HUDEP-2 (cell line): ENCODE results near the gene NDUFV2.
A peak's percentile ranks its signal among the peaks of the same experiment; 100 is the strongest.

Experiments used
- DNase-seq, 76 experiments: peaks; one replicate each; lab custom pipeline; 2025; ENCODE audit not compliant: unreplicated experiment in 76 of 76; lab: John Stamatoyannopoulos, UW

Gene NDUFV2

DNA sequence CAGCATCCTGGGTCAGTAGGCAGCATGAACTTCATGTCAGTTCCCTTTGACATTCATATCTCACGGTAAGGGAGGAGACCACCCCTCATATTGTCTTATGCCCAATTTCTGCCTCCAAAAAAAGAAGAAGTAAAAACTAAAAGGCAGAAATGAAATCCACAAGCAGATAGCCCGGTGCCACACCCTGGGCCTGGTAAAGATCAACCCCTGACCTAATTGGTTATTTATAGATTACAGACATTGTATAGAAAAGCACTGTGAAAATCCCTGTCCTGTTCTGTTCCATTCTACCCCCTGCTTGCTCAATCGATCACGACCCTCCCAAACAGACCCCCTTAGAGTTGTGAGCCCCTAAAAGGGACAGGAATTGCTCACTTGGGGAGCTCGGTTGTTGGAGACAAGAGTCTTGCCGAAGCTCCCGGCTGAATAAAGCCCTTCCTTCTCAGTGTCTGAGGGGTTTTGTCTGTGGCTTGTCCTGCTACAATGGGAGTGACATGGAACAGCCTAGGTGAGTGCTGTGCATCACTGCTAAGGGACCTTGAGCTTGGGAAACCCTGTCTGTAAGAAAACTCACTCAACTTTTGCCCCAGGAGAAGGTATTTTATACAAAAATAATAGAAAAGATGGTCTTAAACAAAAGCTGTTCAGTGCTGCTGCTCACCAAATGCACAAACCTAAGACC, 11.1 kb downstream of the NDUFV2 start:
- peak in 1 of 76 experiments; percentile 5 for DNase-seq

DNA sequence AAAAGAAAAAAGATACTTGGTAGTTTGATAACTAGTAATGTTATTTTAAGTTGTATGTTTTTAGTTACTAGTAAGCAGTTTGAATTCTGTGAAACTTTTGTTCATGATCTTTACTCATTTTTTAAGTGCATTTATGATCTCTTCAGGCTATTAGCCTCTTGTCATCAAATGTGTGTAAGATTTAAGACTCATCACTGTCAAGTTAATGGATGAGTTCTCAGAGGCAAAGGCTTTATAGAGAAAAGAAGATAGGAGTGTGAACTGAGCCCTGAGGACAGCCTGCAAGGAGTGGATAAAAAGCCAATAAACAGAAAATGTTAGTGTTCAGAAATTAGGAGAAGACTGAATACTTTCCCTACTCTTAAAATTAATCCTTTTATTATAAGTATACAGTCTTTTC, 13.5 kb downstream of the NDUFV2 start:
- no peak for DNase-seq

DNA sequence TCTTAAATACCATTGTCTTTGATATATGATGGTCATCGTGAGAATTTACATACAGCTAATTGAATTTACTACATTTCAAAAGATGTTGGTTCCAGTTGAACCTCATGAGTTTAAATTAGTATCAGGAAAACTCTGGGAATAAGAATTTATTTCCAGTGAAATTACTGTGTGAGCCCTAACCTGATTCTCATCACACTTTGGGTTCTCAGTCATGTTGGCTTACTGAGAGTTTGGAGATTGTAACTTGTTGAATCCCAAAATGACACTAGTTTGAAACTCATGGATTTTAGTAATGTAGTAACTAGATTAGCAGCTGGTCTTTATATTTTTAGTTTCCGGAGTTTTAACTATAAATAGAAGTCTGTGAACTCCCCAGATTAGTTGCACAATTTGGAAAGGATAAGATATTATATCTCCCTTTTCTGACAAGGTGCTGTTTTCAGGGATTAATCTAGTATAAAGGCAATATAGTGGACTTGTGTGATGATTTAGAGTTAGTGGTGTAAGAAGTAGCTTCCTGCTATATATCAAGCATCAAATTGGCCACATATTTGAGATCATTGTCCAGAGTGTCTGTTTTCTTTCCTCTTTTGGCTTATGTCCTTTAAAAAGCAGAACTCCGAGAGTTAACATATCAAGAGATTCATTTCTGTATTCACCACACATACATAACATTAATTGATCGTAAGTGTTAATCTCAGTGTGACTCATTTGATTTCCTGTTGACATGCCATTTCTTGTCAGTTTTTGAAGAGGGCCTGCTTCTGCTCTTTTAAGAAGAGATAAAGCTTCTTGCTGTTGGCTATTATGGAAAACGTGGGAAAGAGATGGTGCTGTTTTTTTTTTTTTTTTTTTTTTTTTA, 15.7 kb downstream of the NDUFV2 start:
- peak in 4 of 76 experiments; percentile 8 to 60 (median 34) for DNase-seq

DNA sequence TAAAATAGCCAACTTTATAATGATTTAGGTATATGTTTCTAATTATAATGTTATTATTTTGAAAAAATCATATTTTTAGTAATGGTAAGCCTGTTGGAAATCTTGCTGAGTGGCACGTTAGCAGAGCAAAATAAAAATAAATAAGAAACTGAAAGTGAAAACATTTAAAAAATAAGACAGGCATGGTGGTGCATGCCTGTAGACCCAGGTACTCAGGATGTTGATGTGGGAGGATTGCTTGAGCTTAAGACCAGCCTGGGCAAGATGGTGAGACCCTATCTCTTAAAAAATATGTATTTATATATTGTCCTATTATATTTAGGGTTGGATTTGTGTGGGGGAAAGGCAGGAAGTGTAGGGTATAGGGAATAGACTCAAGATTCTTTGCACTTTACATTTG, 18.3 kb downstream of the NDUFV2 start:
- no peak for DNase-seq

DNA sequence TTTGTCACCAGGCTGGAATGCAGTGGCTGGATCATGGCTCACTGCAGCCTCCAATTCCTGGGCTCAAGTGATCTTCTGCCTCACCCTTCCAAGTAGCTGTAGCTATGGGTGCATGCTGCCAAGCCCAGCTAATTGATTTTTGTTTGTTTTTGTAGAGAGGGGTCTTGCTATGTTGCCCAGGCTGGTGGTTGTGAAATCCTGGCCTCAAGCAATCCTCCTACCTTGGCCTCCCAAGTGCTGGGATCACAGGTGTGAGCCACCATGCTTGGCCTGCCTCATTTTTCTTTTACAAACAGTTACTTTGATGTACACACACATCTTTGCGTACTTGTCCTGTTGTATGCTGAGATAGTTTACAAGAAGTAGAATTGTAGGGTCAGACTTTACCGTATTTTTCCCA, 21.0 kb downstream of the NDUFV2 start:
- no peak for DNase-seq

DNA sequence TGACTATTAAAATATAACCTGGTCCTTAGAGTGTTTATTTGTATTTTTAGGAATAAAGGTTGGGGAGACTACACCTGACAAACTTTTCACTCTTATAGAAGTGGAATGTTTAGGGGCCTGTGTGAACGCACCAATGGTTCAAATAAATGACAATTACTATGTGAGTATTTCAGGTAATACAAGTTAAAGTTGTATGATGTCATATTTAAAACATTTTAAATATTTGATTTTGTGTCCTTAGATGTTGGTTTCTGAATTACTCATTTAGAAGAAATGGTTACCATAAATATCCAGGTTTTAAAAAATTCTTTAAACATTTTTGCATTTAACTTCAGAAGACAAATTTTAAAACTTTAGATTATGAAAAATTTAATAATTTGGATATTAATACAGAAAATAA, 22.3 kb downstream of the NDUFV2 start:
- DNase-seq, result no peak

DNA sequence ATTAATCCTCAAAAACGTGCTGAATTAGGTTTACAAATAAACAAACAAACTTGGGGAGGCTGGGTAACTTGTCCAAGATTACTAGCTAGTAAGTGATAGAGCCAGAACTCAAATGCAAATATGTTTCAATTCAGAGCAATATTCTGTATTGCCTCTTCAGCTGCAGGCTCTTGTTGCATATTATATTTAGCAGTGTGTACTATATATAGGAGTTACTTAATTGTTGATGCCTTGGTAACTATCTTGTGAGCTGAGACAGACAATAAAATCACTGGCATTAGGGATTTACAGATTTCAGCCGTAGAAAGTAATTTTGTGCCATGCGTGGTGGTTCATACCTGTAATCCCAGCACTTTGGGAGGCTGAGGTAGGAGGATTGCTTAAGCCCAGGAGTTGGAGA, 23.8 kb downstream of the NDUFV2 start:
- no peak for DNase-seq

DNA sequence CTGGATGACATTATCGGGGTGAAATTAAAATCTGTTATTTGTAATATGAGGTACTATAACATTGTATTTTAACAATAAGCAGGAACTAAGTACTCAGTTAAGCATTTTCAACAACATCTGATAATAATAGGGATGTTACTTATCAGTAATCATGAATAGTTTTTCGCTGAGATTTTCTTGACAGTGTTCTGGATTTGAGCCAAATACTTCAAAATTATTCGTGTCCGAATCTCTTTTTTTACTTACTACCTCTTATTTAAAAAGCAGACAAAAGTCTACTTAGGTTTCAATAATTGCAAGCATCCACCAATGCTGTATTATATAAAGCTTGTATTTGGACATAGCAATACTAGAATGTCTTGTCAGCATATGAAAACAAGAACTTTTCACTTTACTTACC, 27.7 kb downstream of the NDUFV2 start:
- DNase-seq, result no peak

DNA sequence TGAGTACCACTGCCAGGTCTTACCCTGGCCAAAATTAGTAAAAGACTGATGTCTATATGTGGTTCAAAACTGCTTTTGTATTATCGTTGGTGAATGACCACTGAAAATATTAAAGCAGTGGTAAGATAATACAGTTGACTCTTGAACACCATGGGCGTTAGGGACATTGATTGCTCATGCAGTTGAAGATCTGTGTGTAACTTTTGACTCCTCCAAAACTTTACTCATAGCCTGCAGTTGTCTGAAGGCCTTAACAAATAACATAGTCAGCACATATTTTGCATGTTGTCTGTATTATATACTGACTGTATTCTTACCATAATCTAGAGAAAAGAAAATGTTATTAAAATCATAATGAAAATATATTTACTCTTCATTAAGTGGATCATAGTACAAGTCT, 28.3 kb downstream of the NDUFV2 start:
- DNase-seq, result no peak

DNA sequence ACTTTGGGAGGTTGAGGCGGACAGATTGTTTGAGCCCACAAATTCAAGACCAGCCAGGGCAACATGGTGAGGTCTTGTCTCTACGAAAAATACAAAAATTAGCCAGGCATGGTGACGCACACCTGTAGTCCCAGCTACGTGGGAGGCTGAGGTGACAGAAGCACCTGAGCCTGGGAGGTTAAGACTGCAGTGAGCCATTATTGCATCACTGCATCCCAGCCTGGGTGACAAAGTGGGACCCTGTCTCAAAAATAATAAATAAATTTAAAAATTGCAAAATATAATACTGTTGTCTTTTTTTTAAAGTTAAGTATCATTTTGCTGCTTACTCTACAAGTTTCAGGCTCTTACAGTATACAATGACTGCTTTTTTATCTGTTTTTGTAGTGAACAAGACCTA, 30.1 kb downstream of the NDUFV2 start:
- DNase-seq, result no peak

DNA sequence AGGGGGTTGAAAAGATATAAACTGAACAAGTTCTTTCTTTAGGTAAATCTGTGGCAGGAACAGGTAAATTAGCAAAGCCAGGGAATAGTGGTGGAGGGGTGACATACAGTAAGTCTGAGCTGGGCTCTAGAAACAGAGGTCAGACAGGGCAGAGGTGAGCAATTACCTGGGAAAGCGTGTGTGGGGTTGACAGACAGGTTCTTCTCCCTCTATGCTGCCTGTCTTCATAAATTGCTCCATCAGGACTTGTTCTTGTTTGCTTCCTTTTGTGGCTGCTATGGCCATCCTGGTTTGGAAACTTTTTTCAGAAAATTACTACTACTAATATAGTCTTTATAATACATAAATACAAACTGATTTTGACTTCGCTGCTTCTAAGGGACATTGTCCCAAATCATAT, 30.7 kb downstream of the NDUFV2 start:
- DNase-seq, result no peak

DNA sequence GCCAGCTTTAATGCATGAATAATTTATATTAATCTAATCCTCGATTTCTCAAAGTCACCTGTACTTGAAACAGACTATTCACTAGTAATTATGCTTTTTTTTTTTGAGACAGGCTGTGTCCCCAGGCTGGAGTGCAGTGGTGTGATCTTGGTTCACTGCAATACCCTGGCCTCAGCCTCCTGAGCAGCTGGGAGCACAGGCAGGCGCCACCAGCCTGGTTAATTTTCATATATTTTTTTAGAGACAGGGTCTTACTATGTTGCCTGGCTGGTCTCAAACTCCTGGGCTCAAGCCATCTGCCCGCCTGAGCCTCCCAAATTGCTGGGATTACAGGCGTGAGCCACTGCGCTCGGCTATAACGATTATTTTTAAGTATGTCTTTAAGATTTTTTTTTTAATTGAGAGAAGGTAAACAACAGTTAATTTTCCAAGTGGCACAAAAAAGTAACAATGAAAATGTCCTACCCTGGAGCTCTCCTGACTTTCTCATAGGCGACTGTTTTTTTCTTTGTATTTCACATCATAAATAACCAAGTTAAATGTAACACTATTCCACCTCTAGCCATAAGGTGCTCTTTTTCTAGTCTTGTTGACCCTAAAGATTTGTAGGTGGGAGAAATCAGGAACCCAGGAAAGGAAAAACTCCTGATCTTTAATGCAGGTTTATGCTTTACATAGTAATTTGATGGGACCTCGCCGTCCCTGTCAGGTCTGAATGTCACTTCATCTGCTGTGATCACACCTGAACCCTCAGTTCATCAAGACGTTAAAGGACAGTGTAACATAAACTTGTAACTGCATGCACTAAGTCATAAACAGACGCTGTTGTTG, 32.8 kb downstream of the NDUFV2 start:
- DNase-seq, result no peak

DNA sequence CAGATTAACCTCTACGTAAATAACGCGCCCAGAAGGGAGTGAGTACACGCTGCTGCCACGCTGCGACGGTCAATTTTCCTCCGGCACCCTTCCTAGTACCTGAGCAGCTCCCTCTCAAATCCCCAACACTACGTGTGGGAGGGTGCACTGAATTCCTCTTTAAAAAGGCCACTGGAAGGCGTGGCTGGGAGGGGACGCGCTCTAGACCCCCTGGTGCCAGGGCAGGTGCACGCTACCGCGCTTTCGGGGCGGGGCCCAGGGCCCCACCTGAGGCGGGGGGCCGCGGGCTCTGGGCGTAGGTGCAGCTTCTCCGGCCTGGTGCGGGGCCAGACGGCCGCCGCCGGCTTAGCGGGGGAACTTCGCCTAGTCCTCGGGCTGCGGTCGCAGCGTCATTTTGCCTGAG, 33.4 kb downstream of the NDUFV2 start:
- peak in 13 of 76 experiments; percentile 12 to 66 (median 40) for DNase-seq

DNA sequence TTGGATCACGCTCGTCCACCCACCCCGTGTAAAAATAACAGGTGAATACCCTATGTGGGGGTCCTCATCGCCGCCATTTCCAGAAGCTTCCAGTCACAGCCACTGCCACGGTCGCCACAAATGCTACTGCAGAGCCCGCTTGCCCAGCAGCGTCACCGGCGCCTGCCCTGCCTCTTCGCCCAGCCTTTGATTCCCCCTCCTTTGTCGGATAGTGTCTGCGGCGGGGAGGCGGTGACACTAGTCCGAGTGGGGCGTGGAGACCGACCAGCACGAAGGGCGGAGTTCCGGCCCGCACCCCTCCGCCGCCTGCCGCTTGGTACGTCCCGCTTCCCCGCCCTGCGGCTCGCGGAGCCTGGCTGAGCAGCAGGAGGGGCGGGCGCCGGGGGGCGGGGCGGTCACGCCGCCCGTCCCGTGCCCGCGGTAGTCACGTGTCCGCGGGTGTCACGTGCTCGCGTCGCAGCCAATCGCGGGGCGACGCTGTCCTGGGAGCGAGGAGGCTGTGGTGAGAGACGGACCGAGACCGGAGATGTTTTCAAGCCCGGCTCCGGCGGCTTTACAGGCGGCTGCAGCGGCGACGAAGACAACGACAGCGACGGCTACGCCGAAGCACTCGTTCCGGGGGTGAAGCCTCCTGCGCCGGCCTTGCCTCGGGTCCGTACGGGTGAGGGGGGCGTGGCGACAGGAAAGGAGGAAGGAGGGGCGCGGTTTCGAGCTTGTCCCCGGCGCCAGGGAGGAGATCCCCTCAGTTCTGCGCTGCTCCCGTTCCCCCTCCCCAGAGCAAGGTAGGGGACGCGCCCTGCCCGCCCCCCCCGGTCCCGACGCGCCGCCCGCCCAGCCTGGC, 34.0 kb downstream of the NDUFV2 start, which contains the start of gene ANKRD12:
Gene ANKRD12 (plus strand): TSS at position 467 of the 841 bp plus-strand sequence. CDS start 45,652 bp downstream, outside the sequence.
- DNase-seq, result peak; percentile 27 to 100 (median 86)

DNA sequence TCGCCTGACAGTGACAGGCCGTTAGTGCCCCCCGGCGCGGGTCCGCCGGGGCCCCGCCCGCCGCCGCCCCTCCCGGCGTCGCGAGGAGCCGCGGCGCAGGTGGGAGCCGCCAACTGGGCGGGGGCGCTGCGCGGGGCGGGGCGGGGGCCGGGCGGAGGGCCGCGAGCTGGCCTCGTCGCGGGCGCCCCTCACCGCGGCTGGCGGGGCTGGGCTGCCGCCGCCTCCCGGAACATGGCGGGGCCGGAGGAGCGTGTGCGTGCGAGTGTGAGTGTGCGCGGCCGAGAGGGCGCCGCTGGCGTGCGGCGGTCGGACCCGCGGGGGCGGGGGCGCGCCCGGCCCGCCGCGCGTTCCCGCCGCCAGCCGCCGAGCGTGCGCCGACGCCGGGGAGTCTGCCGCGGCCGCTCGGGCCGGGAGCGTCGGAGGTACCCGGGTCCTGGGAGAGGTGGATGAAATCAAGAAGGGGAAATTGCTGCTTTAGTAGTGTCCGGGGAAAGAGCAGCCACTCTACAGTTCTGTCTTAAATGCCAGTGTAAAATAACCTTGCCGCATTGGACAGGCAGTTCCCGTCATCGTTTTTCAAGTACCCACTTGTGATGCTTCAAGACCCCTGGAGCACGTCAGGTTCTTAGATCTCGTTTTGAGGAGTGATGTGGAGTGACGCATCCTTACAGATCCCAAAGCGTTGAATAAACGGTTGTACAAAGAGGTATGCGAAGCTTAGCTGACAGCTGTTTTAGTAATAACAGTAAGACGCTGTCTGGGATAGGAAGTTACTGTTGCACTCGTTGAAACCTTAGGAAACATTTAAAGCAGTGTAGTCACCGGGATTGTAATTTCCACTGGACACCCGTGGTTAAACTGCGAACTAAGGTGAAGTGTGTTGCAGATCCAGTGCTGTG, 34.9 kb downstream of the NDUFV2 start:
- DNase-seq, result peak in 35 of 76 experiments; percentile 2 to 85 (median 37)

DNA sequence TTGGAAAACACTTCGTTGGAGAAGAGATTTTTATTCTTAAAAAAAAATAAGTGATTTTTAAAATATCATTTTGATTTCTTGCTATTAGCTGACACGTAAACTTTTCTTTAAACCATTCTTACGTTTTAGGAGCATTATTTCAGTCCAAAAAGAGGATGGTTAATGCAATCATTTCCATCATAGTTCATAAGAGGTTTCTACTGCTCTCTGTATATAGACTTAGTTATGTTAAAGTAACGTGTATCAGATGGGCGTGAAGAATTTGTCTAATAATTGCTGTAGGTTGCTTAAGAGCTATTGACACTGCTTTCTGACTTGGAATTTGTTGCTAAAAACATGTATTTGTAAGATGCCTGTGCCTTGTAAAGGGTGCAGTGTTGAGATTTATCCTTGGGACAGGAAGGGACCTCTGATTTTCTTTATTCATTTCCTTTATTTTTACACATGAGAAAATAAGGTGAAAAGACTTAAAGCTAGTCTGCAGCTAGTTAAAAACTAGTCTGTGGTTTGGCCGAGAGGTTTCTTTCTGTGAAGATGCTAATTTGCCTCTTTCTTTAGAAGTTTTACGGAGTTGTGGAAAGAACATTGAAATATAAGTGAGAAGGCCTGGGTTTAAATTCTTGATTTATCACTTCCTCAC, 37.0 kb downstream of the NDUFV2 start:
- no peak for DNase-seq

DNA sequence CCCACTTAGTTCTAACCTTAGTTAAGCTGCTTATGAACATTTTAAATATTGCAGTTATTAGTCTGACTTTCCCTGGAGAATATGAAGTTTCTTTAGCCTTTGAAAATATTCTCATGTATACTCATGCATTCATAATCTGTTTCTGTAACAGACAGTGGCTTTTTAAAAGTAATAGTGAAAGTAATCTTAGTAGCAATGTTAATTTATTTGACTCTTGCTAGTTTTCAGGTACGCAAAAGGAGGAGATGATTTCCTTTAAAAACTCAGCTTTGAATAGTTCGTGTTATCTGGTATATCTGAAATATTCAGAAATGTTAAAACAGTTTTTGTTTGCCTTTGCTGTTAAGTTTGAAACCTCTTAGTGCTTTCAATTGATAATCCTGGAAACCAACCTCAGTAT, 37.9 kb downstream of the NDUFV2 start:
- DNase-seq, result no peak

DNA sequence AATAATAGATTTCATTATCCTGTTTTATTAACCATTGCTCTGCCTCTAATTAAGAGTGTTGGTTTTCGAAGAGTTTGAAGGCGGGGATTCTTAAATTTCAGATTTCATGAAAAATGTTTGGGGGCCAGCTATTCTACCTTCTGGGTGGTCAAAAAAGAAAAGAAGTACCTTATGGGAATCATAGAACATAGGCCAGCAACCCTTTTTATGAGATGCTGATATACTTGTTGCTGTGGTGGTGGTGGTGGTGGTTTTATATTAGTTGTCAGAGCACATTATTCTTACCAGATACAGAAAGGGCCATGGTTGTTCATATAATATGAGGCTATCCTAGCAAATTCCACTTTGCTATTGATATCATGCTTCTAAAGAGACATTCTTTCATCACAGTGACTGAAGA, 38.5 kb downstream of the NDUFV2 start:
- DNase-seq, result no peak

DNA sequence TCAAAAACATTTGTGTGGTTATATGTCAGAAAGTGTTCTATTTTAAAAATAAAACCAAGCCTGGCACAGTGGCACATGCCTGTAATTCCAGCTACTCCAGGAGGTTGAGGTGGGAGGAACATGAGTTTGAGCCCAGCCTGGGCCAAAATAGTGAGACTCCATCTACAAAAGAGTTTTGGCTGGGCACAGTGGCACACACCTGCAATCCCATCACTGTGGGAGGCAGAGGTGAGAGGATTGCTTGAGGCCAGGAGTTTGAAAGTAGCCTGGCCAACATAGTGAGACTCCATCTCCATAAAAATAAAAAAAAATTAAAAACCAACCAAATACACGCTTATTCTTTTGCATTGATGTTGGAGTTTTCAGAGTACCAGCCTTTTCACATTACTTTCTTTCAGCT, 43.7 kb downstream of the NDUFV2 start:
- no peak for DNase-seq
